Keratinocyte (primary cell): ENCODE results near the gene HLA-B. TPM values are rescaled to one million over a fixed set of nuclear protein-coding genes. Genes with fewer than 3 reads are reported as not detected.

ENCODE experiments used
- DNase-seq: peaks from one replicate; pipeline ENCODE4 v3.0.0-alpha.2; 2011; ENCODE audit warnings: low read depth, missing footprints, low spot score
- FAIRE-seq: peaks from 2 replicates; lab custom pipeline; 2011; peaks lifted over from hg19 to GRCh38; lab: Jason Lieb, UNC
- H2AFZ ChIP-seq: 2 replicates; pipeline ENCODE4 v1.6.0; 2012; ENCODE audit warnings: low read length, control low read depth, inconsistent platforms; ENCODE audit not compliant: control insufficient read depth
- H3K27ac ChIP-seq: 2 replicates; pipeline ENCODE4 v1.5.1; 2011; ENCODE audit warnings: low read length; ENCODE audit not compliant: control insufficient read depth, insufficient read depth
- H3K27me3 ChIP-seq: 3 replicates; pipeline ENCODE4 v1.6.0; 2011; ENCODE audit warnings: low read length; ENCODE audit not compliant: control insufficient read depth, insufficient read depth; ENCODE audit errors: extremely low read depth
- H3K36me3 ChIP-seq, 2 experiments: 2 replicates in 1 of 2; 3 replicates in 1 of 2; pipeline ENCODE4 v1.5.1; 2011; ENCODE audit warnings: low read length in 2 of 2, mild to moderate bottlenecking in 1 of 2; ENCODE audit not compliant: control insufficient read depth in 2 of 2, insufficient read depth in 2 of 2; ENCODE audit errors: extremely low read depth in 1 of 2
- H3K4me1 ChIP-seq: 3 replicates; pipeline ENCODE4 v1.5.1; 2011; ENCODE audit warnings: low read length; ENCODE audit not compliant: control insufficient read depth, insufficient read depth; ENCODE audit errors: extremely low read depth
- H3K4me2 ChIP-seq: 3 replicates; pipeline ENCODE4 v1.6.0; 2011; ENCODE audit warnings: low read depth, low read length; ENCODE audit not compliant: control insufficient read depth, insufficient read depth; ENCODE audit errors: extremely low read depth
- H3K4me3 ChIP-seq, 3 experiments: fragments of 200-600 bp in 1 of 3; sonication (generic) in 1 of 3; 2 replicates in 2 of 3; 3 replicates in 1 of 3; pipeline ENCODE4 v1.5.1; 2011 to 2016; ENCODE audit warnings: low read length in 3 of 3, mild to moderate bottlenecking in 3 of 3, control low read depth in 2 of 3, inconsistent platforms in 1 of 3, low read depth in 1 of 3, mixed read lengths in 1 of 3, mixed run types in 1 of 3, moderate library complexity in 1 of 3; ENCODE audit not compliant: control insufficient read depth in 2 of 3, insufficient read depth in 2 of 3; ENCODE audit errors: extremely low read depth in 1 of 3
- H3K79me2 ChIP-seq: 2 replicates; pipeline ENCODE4 v1.6.0; 2012; ENCODE audit warnings: low read length; ENCODE audit not compliant: control insufficient read depth, insufficient read depth
- H3K9ac ChIP-seq: 3 replicates; pipeline ENCODE4 v1.6.0; 2011; ENCODE audit warnings: low read length; ENCODE audit not compliant: control insufficient read depth, insufficient read depth; ENCODE audit errors: extremely low read depth
- H3K9me1 ChIP-seq: 3 replicates; pipeline ENCODE4 v1.6.0; 2011; ENCODE audit warnings: low read length; ENCODE audit not compliant: control insufficient read depth, insufficient read depth; ENCODE audit errors: extremely low read depth
- H3K9me3 ChIP-seq: 2 replicates; pipeline ENCODE4 v1.5.1; 2012; ENCODE audit warnings: low read depth, low read length; ENCODE audit not compliant: control insufficient read depth
- H4K20me1 ChIP-seq: 3 replicates; pipeline ENCODE4 v1.6.0; 2011; ENCODE audit warnings: low read length; ENCODE audit not compliant: control insufficient read depth, insufficient read depth; ENCODE audit errors: extremely low read depth
- CTCF ChIP-seq, 3 experiments: IDR thresholded peaks in 1 of 3; conservative IDR thresholded peaks in 1 of 3; optimal IDR thresholded peaks in 1 of 3; 2 replicates in 2 of 3; 3 replicates in 1 of 3; pipeline versions ENCODE3 to v1.5.1; 2011; ENCODE audit warnings: low read length in 3 of 3, mild to moderate bottlenecking in 3 of 3, moderate library complexity in 2 of 3, control low read depth in 1 of 3, inconsistent platforms in 1 of 3; ENCODE audit not compliant: insufficient read depth in 2 of 3; ENCODE audit errors: extremely low read depth in 1 of 3
- EZH2 ChIP-seq: IDR thresholded peaks from one replicate; pipeline ENCODE4 v1.6.1; 2012; ENCODE audit warnings: inconsistent platforms, mild to moderate bottlenecking, low read length, moderate library complexity
- dilution Hi-C: fragments of 300-500 bp; cut with MboI; formaldehyde crosslinking; loops from one replicate; pipeline ENCODE4 v1.7.0; 2020; ENCODE audit warnings: low sequenced_read_pairs; ENCODE audit not compliant: extremely low pct_ligation_motif_present
- polyA plus RNA-seq, 5 experiments: library from polyadenylated mRNA; depleted of rRNA in 3 of 5; stranded (reverse) in 3 of 5; stranded (forward) in 1 of 5; unstranded in 1 of 5; fragments of >200 nt; gene quantifications; 1 replicate in 1 of 5; 2 replicates in 3 of 5; 3 replicates in 1 of 5; pipeline versions ENCODE4 v1.2.1 to v1.2.3, GENCODE V29; 2011 to 2012; ENCODE audit warnings: missing spikeins in 2 of 5, low read depth in 1 of 5, low replicate concordance in 1 of 5

Gene HLA-B
- polyA plus RNA-seq, 1 donor (not counting 4 experiments of a cell fraction or from before 2014, with no cell fraction given) = 265 TPM

GRCh38 chr6:31363811-31364210, 6.8 kb upstream of the HLA-B start:
- DNase-seq = no peak

GRCh38 chr6:31362751-31363150, 5.8 kb upstream of the HLA-B start:
- Histone ChIP-seq H3K4me2 (no peak overlapping the region), H3K4me1 (no peaks in the 10 kb centered on the region), H4K20me1 (no peaks in the 10 kb centered on the region), H3K36me3 (no peaks in the 10 kb centered on the region), H3K27me3 (peaks cover 30% of the 10 kb centered on the region), H3K9ac (no peak overlapping the region), H3K9me3 (no peaks in the 10 kb centered on the region), H3K4me3 (no peak overlapping the region), H2AFZ (no peak overlapping the region), H3K79me2 (no peaks in the 10 kb centered on the region), H3K27ac (no peak overlapping the region), H3K9me1 (no peaks in the 10 kb centered on the region)
- dilution Hi-C loops = no loop called here
- FAIRE-seq (no peak), DNase-seq (no peak)
- TF ChIP-seq CTCF (optimal IDR thresholded peaks at IDR 0.05 in 1 of 3, IDR thresholded peaks at IDR 0.05 in 1 of 3, conservative IDR thresholded peaks at IDR 0.05 in 1 of 3; ENCODE audit: extremely low read depth in 1 of 3, insufficient read depth in 2 of 3, low read length in 3 of 3) (no peak), EZH2 (no peak)

More at GRCh38 chr6:31363811-31364210, 6.8 kb upstream of the HLA-B start:
- Histone ChIP-seq H3K79me2 (no peaks in the 10 kb centered on the region), H4K20me1 (no peaks in the 10 kb centered on the region), H3K9me1 (no peaks in the 10 kb centered on the region), H3K4me2 (no peak overlapping the region), H3K4me1 (no peaks in the 10 kb centered on the region), H3K9me3 (no peaks in the 10 kb centered on the region), H3K9ac (no peak overlapping the region), H3K27ac (no peak overlapping the region), H3K4me3 (no peak overlapping the region), H3K27me3 (peaks cover 26% of the 10 kb centered on the region), H3K36me3 (no peaks in the 10 kb centered on the region), H2AFZ (no peak overlapping the region)
- no peak for FAIRE-seq
- dilution Hi-C loops = no loop called here
- no peak for TF ChIP-seq CTCF (optimal IDR thresholded peaks at IDR 0.05 in 1 of 3, IDR thresholded peaks at IDR 0.05 in 1 of 3, conservative IDR thresholded peaks at IDR 0.05 in 1 of 3; ENCODE audit: extremely low read depth in 1 of 3, insufficient read depth in 2 of 3, low read length in 3 of 3)
- no peak for TF ChIP-seq EZH2
